Stimulated activated CD4-positive, alpha-beta T cell treated with anti-CD3 and anti-CD28 coated beads, Interleukin-2, amount 100 ng/mL, for 4 hours (primary cell): ENCODE data around the gene IFNAR1.
"Not testable (repeated sequence)": the region's sequence is repeated elsewhere in the genome, so short reads cannot be mapped to it uniquely, and the experiment has no call there.

Source experiments
- DNase-seq: peaks from one replicate; pipeline ENCODE4 v3.0.0-alpha.2; 2020; ENCODE audit warnings: low read depth

The IFNAR1 gene

GRCh38 chr21:33348706-33349105 lies 23.9 kb downstream of the IFNAR1 start:
- no peak for DNase-seq

DNA sequence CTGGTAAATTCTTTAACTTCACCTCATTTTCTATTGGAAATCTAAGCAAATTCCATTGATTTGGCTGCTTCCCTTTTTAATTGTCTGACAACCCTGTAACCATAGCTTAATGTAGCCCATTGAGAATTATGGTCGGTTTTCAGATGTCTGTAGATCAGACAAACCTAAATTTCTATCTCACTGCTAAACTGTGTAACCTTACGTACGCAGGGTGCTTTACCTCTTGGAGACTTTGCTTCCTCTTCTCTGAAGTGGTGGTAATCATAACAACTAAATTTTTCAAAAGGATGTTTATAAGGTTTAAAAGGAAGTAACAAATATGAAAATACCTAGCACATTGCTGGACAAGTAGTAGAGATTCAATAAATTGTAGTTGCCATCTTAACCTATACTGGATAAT lies 25.9 kb downstream of the IFNAR1 start:
- no peak for DNase-seq

DNA sequence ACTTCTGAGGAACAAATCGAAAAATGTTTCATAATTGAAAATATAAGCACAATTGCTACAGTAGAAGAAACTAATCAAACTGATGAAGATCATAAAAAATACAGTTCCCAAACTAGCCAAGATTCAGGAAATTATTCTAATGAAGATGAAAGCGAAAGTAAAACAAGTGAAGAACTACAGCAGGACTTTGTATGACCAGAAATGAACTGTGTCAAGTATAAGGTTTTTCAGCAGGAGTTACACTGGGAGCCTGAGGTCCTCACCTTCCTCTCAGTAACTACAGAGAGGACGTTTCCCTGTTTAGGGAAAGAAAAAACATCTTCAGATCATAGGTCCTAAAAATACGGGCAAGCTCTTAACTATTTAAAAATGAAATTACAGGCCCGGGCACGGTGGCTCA lies 30.6 kb downstream of the IFNAR1 start:
- DNase-seq: no peak

GRCh38 chr21:33355996-33356395 lies 31.2 kb downstream of the IFNAR1 start:
- no peak for DNase-seq

GRCh38 chr21:33357177-33357576 lies 32.4 kb downstream of the IFNAR1 start:
- DNase-seq: no peak

DNA sequence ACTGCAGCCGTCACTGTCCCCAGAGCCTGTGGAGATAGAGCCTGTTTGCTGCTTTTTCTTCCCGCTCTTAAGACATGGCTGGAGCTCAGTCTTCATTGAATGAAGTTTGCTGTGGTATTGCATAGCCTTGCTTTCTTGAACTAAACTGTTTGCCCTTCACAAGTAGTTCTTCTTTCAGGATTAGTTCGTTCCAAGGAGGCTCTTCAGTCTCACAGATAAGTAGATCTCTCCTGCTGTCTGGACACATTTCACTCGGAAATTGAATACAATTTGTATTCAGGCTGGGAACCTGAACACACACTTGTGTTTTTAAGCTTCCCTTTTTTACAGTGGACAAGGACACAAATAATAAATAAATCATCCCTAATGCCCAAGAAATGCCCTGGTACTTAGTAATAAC lies 34.7 kb downstream of the IFNAR1 start:
- no peak for DNase-seq

GRCh38 chr21:33360281-33360680 lies 35.5 kb downstream of the IFNAR1 start:
- DNase-seq: no peak

- DNase-seq: peak; percentile 80
Observed at GRCh38 chr21:33360881-33361602, 36.3 kb downstream of the IFNAR1 start.

DNA sequence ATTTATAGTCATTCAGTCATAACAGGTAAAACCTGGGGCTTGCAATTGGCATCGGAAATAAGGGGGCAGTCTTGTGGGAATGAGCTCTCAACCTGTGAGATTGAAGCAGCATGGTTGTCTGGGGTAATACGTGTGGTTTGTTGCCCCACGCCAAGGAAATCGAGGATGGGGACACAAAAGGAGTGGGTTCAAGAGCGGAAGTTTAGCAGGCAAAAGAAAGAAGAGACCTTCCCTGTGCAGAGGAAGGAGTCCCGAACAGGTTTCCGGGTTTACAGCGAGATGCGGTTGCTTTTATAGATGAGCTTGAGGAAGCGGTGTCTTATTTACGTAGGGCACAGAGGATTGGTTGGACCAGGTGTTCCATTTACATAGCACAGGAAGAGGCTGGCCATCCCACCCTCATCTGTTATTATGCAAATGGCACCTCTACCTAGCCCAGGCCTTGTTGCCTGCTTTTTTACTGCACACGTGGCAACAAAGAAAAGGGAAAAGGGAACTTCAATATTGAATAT lies 37.3 kb downstream of the IFNAR1 start:
- DNase-seq: peak; percentile 41

DNA sequence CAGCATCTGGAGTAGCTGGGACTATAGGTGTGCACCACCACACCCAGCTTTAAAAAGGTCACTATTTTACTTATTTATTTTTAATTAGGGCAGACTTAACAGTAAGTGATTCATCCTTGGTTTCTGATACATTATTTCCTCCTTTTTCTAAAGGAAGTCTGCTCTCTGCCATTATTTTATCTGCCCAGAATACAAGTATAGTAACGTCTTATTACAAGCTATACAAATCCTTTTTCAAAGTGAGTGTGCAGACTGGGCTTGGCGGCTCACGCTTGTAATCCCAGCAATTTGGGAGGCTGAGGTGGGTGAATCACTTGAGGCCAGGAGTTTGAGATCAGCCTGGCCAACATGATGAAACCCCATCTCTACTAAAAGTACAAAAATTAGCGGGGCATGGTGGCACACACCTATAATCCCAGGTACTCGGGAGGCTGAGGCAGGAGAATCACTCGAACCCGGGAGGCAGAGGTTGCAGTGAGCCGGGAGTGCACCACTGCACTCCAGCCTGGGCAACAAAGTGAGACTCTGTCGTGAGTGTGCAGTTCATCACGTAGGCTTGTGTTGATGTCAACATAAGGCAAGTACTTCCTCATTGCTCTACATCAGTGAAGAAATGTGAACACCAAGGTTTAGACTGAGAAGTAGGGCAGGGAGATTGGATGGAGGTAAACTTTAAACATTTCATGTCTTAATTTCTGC lies 39.3 kb downstream of the IFNAR1 start:
- DNase-seq: not testable (repeated sequence)

GRCh38 chr21:33364830-33365229 lies 40.1 kb downstream of the IFNAR1 start:
- no peak for DNase-seq

- DNase-seq: no peak
Observed at GRCh38 chr21:33367309-33367973, 42.7 kb downstream of the IFNAR1 start.

GRCh38 chr21:33368124-33368523 lies 43.4 kb downstream of the IFNAR1 start:
- DNase-seq: no peak

GRCh38 chr21:33368576-33368975 lies 43.8 kb downstream of the IFNAR1 start:
- no peak for DNase-seq

GRCh38 chr21:33369586-33369985 lies 44.8 kb downstream of the IFNAR1 start:
- DNase-seq: no peak

DNA sequence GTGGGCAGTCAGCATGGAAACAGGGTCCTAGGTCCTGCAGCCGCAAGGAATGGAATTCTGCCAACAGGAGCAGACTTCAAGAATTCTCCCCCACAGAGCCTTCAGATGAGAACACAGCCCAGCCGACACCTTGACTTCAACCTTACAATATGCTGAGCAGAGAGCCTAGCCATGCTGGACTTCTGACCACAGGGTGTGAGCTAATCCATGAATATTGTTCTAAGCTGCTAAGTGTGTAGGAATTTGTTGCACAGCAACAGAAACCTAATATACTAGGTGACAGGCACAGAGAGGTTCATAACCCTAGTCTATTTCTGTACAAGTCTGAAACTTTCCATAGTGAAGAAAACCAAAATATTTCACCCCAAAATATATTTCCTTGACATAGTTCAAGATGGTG lies 45.5 kb downstream of the IFNAR1 start:
- DNase-seq: no peak

- DNase-seq: no peak
Observed at GRCh38 chr21:33371366-33371765, 46.6 kb downstream of the IFNAR1 start.

DNA sequence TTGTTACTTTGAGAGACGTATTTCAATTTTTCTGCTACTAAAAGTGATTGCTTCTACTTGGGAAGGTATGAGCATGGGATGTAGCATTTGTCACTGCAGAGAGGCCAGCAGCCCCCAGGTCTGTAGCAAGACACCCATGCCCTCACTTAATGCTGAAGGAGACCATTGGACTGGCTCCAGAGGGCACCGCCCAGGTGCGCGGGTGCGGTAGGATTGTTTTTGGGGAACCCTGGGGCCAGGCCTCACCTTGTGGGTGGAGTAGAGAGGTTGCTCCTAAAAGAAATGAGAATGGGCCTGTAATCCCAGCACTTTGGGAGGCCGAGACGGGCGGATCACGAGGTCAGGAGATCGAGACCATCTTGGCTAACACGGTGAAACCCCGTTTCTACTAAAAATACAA lies 47.8 kb downstream of the IFNAR1 start:
- no peak for DNase-seq

DNA sequence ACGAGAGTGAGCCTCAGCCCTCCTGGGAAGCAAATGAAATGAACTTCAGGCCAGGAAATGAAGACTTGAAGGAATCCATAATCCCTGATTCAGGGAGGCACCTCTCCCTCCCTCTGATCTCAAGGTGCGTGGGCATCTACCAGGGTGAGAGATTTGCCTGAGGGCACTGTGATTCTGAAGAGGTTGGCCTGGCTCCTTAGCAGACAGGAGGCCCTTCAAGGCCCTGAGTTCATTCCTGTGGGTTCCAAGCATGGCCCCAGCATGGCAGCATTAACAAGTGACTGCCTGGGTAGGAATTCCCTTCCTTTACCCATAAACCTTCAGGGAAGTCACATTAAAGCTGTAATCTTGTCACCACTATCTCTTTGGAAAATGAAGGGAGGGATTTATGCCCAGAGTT lies 48.7 kb downstream of the IFNAR1 start:
- DNase-seq: no peak

DNA sequence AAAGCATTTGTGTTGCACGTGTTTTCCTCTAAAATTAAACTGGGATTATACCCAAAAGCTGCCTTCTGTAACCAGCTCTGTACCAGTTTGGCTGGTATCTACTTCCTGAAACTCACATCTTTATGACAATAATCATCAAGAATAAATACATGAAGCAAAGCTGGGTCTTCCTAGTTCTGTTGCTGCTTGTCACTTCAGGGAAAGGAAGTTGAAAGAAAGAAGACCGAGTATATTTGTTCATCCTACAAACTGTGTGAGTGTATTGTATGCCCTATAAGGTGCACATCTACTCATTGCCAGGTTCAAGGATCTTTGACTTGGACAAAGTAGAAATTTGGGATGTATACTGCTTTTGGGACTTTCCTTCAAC lies 49.3 kb downstream of the IFNAR1 start:
- DNase-seq: no peak

DNA sequence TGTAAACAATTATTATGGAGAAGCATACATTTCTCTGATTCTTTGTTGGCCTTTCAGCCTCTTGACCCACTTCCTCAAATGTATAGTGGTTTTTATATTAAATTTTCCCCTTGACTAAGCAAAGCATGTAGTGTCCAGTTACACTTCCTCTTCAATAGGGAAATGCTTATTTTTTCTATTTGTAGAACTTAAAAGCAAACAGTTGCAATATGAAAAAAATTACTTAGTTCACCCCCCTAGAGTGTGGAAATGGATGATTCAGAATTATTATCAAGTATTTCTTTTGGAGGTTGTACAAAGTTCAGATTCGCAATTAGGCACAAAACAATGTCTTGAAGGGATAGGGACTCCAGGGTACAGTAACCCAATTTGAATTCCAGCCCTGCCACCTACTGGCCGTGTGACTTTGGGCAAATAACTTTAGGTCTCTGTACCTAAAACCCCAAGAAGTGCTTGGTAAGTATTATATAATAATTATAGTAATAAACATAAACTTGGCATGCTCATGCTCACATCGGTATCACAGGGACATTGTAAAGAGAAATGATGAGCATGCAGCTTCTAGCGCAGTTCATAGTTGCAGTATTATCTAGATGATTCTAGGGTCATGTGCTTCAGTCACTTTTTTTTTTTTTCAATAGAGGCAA lies 49.8 kb downstream of the IFNAR1 start:
- peak; percentile 44 for DNase-seq

DNA sequence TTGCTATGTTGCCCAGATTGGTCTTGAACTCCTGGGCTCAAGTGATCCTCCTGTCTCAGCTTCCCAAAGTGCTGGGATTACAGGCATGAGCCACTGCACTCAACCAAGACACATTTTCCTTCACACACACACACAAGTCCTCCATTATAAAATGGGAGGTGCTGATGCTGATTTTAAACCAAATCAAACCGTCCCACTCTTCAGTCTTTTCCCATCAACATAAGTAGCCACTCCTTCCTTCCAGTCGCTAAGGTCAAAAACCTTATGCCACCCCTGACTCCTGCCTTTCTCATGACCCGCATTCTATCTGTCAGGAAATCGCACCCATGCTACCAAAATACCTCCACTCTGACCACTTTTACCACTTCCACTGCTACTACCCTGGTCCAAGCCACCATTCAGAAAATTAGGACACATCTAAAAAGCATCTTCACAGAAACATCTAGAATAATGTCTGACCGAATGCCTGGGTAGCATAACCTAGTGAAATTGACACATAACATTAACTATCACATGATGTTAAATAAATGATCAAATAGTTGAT lies 50.4 kb downstream of the IFNAR1 start:
- DNase-seq: no peak
